Endodermal cell (in vitro differentiated cells): ENCODE data around the gene RYR3. TPM values are rescaled to one million over a fixed set of nuclear protein-coding genes. Genes with fewer than 3 reads are reported as not detected.

Experiments
- DNase-seq: peaks from one replicate; pipeline ENCODE4 v3.0.0-alpha.2; 2017
- H3K27ac ChIP-seq: 2 replicates; pipeline ENCODE4 v1.5.1; 2013; ENCODE audit warnings: mild to moderate bottlenecking, low read depth, low read length, moderate library complexity
- H3K27me3 ChIP-seq: 2 replicates; pipeline ENCODE4 v1.6.1; 2013; ENCODE audit warnings: mild to moderate bottlenecking, low read length, moderate library complexity; ENCODE audit not compliant: insufficient read depth, control insufficient read depth, poor library complexity, severe bottlenecking
- H3K36me3 ChIP-seq: 2 replicates; pipeline ENCODE4 v1.7.0; 2013; ENCODE audit warnings: mild to moderate bottlenecking, low read length, moderate library complexity; ENCODE audit not compliant: control insufficient read depth, insufficient read depth
- H3K4me1 ChIP-seq: one replicate; pipeline ENCODE4 v1.7.0; 2013; ENCODE audit warnings: low read length; ENCODE audit not compliant: control insufficient read depth, insufficient read depth
- H3K4me3 ChIP-seq: 2 replicates; pipeline ENCODE4 v1.5.1; 2013; ENCODE audit warnings: mild to moderate bottlenecking, low read length, moderate library complexity
- H3K9ac ChIP-seq: 2 replicates; pipeline ENCODE4 v1.6.1; 2013; ENCODE audit warnings: mild to moderate bottlenecking, low read length, moderate library complexity; ENCODE audit not compliant: poor library complexity, severe bottlenecking; ENCODE audit errors: extremely low read depth
- H3K9me3 ChIP-seq: 2 replicates; pipeline ENCODE4 v1.6.1; 2013; ENCODE audit warnings: mild to moderate bottlenecking, low read length, moderate library complexity; ENCODE audit not compliant: control insufficient read depth
- H3K27ac Mint-ChIP-seq: 2 replicates; pipeline ENCODE4 v1.8.0; 2020; ENCODE audit warnings: mixed read lengths
- H3K27me3 Mint-ChIP-seq: 2 replicates; pipeline ENCODE4 v1.8.0; 2021; ENCODE audit warnings: mild to moderate bottlenecking, mixed read lengths; ENCODE audit not compliant: insufficient read depth
- H3K36me3 Mint-ChIP-seq: 2 replicates; pipeline ENCODE4 v1.8.0; 2020; ENCODE audit warnings: low read depth, mixed read lengths
- H3K4me1 Mint-ChIP-seq: 2 replicates; pipeline ENCODE4 v1.8.0; 2020; ENCODE audit warnings: mixed read lengths
- H3K4me3 Mint-ChIP-seq: 2 replicates; pipeline ENCODE4 v1.8.0; 2020; ENCODE audit warnings: mild to moderate bottlenecking, moderate library complexity, mixed read lengths
- H3K9me3 Mint-ChIP-seq: 2 replicates; pipeline ENCODE4 v1.8.0; 2020; ENCODE audit warnings: mild to moderate bottlenecking, mixed read lengths
- WGBS, 2 experiments: methylation state at CpG; one replicate each; pipeline versions ENCODE4 v1.1.5 to v1.1.7; 2013; ENCODE audit warnings: missing lambda C conversion rate in 2 of 2, mixed read lengths in 1 of 2; ENCODE audit not compliant: insufficient coverage in 1 of 2, insufficient read length in 1 of 2; 5-methylcytosine and 5-hydroxymethylcytosine counted together
- total RNA-seq, 2 donors: library from RNA; stranded (reverse); fragmentation: NEBNext Ultra II Directional in 1 of 2; extraction: Animal tissue kit (Norgen Biotek cat#: 25700) in 1 of 2; gene quantifications; 2 replicates in 1 of 2; 3 replicates in 1 of 2; pipeline ENCODE4 v1.2.1, GENCODE V29; 2021
- TF ChIP-seq, protein P1 (sequence below): fragments of 200-600 bp; sonication (generic); conservative IDR thresholded peaks from 2 replicates; pipeline ENCODE4 v1.5.0; 2021; ENCODE audit warnings: antibody characterized with exemption, mild to moderate bottlenecking

RYR3 gene
- total RNA-seq, 2 donors from 2014 or later, result 0.71 to 1.4 TPM

DNA sequence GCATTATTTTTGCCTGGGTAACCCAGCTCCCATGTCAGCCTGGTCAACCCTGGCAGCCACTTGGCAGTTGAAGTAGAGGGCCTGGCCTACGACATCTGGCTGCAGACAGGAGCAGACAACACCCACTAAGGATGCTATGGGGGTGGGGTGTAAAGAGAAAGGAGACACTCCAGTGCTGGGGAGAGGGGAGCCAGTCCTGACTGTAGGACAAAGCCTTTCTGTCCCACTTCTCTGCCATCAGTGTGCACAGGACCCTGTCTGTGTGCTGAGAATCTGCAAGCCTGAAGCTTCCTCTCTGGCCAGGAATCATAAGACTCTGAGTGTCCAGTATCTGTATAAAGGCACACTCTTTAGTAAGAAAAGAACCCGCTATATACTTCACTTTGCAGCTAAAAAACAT is 561.2 kb downstream of the RYR3 start:
- Mint-ChIP-seq H3K27me3 (no peaks in the 10 kb centered on the region), H3K27ac (no peak overlapping the region), H3K4me3 (no peak overlapping the region), H3K4me1 (peaks cover 39% of the 10 kb centered on the region), H3K36me3 (peaks cover 4% of the 10 kb centered on the region), H3K9me3 (no peaks in the 10 kb centered on the region)
- WGBS, 2 experiments, result 80 to 83% methylated on average over 1 to 2 of the region's 2 CpGs
- no peak overlapping the region for H3K9ac ChIP-seq
- no peaks in the 10 kb centered on the region for H3K9me3 ChIP-seq
- TF ChIP-seq, protein P1, sequence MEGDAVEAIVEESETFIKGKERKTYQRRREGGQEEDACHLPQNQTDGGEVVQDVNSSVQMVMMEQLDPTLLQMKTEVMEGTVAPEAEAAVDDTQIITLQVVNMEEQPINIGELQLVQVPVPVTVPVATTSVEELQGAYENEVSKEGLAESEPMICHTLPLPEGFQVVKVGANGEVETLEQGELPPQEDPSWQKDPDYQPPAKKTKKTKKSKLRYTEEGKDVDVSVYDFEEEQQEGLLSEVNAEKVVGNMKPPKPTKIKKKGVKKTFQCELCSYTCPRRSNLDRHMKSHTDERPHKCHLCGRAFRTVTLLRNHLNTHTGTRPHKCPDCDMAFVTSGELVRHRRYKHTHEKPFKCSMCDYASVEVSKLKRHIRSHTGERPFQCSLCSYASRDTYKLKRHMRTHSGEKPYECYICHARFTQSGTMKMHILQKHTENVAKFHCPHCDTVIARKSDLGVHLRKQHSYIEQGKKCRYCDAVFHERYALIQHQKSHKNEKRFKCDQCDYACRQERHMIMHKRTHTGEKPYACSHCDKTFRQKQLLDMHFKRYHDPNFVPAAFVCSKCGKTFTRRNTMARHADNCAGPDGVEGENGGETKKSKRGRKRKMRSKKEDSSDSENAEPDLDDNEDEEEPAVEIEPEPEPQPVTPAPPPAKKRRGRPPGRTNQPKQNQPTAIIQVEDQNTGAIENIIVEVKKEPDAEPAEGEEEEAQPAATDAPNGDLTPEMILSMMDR, result no peak
- H3K36me3 ChIP-seq, result peaks cover 3% of the 10 kb centered on the region
- DNase-seq, result no peak
- H3K27me3 ChIP-seq, result no peaks in the 10 kb centered on the region
- peaks cover 3% of the 10 kb centered on the region for H3K4me1 ChIP-seq
- no peak overlapping the region for H3K4me3 ChIP-seq
- H3K27ac ChIP-seq, result no peak overlapping the region

GRCh38 chr15:33872416-33873106 is 561.8 kb downstream of the RYR3 start:
- no peaks in the 10 kb centered on the region for H3K9me3 ChIP-seq
- TF ChIP-seq, protein P1, result no peak
- DNase-seq, result no peak
- peaks cover 3% of the 10 kb centered on the region for H3K4me1 ChIP-seq
- WGBS, 2 experiments, result 87 to 92% methylated on average over 11 to 13 of the region's 13 CpGs
- Mint-ChIP-seq H3K4me1 (peaks cover 43% of the 10 kb centered on the region), H3K9me3 (no peaks in the 10 kb centered on the region), H3K36me3 (no peaks in the 10 kb centered on the region), H3K27me3 (no peaks in the 10 kb centered on the region), H3K27ac (no peak overlapping the region), H3K4me3 (no peak overlapping the region)
- no peaks in the 10 kb centered on the region for H3K36me3 ChIP-seq
- H3K27ac ChIP-seq, result no peak overlapping the region
- no peaks in the 10 kb centered on the region for H3K27me3 ChIP-seq
- no peak overlapping the region for H3K9ac ChIP-seq
- no peak overlapping the region for H3K4me3 ChIP-seq

DNA sequence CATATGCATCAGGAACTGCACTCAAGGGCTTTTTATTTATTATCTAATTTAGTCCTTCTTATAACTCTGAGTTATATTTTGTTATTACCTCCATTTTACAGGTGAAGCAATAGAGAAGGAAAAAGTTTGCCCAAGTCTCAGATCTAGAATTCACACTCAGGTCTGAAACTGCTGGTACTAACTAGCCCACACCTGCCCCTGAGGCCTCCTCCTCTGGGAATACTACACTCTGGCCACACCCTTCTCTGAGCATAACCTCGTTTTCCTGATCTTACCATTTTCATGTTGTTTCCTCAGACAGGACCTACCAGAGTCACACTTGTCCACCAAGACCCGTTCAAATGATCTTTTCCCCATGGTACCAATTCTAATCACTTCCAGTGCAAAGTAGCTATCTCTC is 563.4 kb downstream of the RYR3 start:
- H3K4me3 Mint-ChIP-seq, result no peak overlapping the region
- no peak overlapping the region for H3K9ac ChIP-seq
- H3K9me3 ChIP-seq, result no peaks in the 10 kb centered on the region
- H3K4me1 ChIP-seq, result no peaks in the 10 kb centered on the region
- peaks cover 35% of the 10 kb centered on the region for H3K4me1 Mint-ChIP-seq
- no peak overlapping the region for H3K27ac Mint-ChIP-seq
- 89 to 93% methylated on average over 2 of the region's 2 CpGs for WGBS, 2 experiments
- no peaks in the 10 kb centered on the region for H3K36me3 Mint-ChIP-seq
- H3K27ac ChIP-seq, result no peak overlapping the region
- H3K36me3 ChIP-seq, result no peaks in the 10 kb centered on the region
- TF ChIP-seq, protein P1, result no peak
- H3K27me3 Mint-ChIP-seq, result no peaks in the 10 kb centered on the region
- H3K27me3 ChIP-seq, result no peaks in the 10 kb centered on the region
- DNase-seq, result no peak
- H3K4me3 ChIP-seq, result no peak overlapping the region
- no peaks in the 10 kb centered on the region for H3K9me3 Mint-ChIP-seq
